Measurements from ENCODE around the gene MTMR3. TPM values are rescaled to one million over a fixed set of nuclear protein-coding genes. Genes with fewer than 3 reads are reported as not detected.

The MTMR3 gene
- total RNA-seq, 2 experiments from 2014 or later = 57.8 to 60.6 TPM

GRCh38 chr22:29997107-29997506 is 114.1 kb downstream of the MTMR3 start:
- Mint-ChIP-seq H3K36me3 (ENCODE audit: low read depth) (peaks cover 72% of the 10 kb centered on the region), H3K9me3 (no peaks in the 10 kb centered on the region)
- CTCF ChIA-PET = interaction anchor here (3.3 kb wide), 1 partner anchor 8 kb away, joined by 23 read pairs; no protein-coding TSS in a partner anchor

GRCh38 chr22:29997516-29997915 is 114.5 kb downstream of the MTMR3 start:
- Mint-ChIP-seq H3K27ac (no peak overlapping the region), H3K36me3 (ENCODE audit: low read depth) (peaks cover 72% of the 10 kb centered on the region), H3K4me1 (ENCODE audit: low read depth) (peaks cover 4% of the 10 kb centered on the region), H3K9me3 (no peaks in the 10 kb centered on the region), H3K27me3 (no peaks in the 10 kb centered on the region), H3K4me3 (no peak overlapping the region)
- Histone ChIP-seq H3K9me3 (ENCODE audit: control insufficient read depth in 1 of 2, insufficient read depth in 1 of 2, low read length in 2 of 2) (no peaks in the 10 kb centered on the region), H3K27me3 (ENCODE audit: control insufficient read depth in 1 of 2, insufficient read depth in 2 of 2, low read length in 2 of 2) (no peaks in the 10 kb centered on the region), H3K4me3 (ENCODE audit: low read length) (no peak overlapping the region), H3K36me3 (ENCODE audit: insufficient read depth, low read length) (peaks cover 30% of the 10 kb centered on the region), H3K4me1 (ENCODE audit: insufficient read depth, low read length) (no peaks in the 10 kb centered on the region), H3K27ac (ENCODE audit: low read depth in 1 of 2, low read length in 2 of 2) (no peak overlapping the region)
- no peak for ATAC-seq (ENCODE audit: poor library complexity)
- CTCF ChIA-PET = interaction anchor here (3.3 kb wide), 1 partner anchor 8 kb away, joined by 23 read pairs; no protein-coding TSS in a partner anchor
- intact Hi-C loops (cut with DNase I, micrococcal nuclease) = no loop called here
- POLR2A ChIA-PET = no interaction called here
- DNase-seq = no peak
- no peak for TF ChIP-seq CTCF (IDR thresholded peaks at IDR 0.05)

More at GRCh38 chr22:29997107-29997506, 114.1 kb downstream of the MTMR3 start:
- Mint-ChIP-seq H3K27ac (no peak overlapping the region), H3K4me1 (ENCODE audit: low read depth) (peaks cover 4% of the 10 kb centered on the region), H3K27me3 (no peaks in the 10 kb centered on the region), H3K4me3 (no peak overlapping the region)
- POLR2A ChIA-PET = no interaction called here
- intact Hi-C loops (cut with DNase I, micrococcal nuclease) = no loop called here
- Histone ChIP-seq H3K27ac (ENCODE audit: low read depth in 1 of 2, low read length in 2 of 2) (no peak overlapping the region), H3K36me3 (ENCODE audit: insufficient read depth, low read length) (peaks cover 31% of the 10 kb centered on the region), H3K4me1 (ENCODE audit: insufficient read depth, low read length) (no peaks in the 10 kb centered on the region), H3K4me3 (ENCODE audit: low read length) (no peak overlapping the region), H3K9me3 (ENCODE audit: control insufficient read depth in 1 of 2, insufficient read depth in 1 of 2, low read length in 2 of 2) (no peaks in the 10 kb centered on the region), H3K27me3 (ENCODE audit: control insufficient read depth in 1 of 2, insufficient read depth in 2 of 2, low read length in 2 of 2) (no peaks in the 10 kb centered on the region)
- no peak for TF ChIP-seq CTCF (IDR thresholded peaks at IDR 0.05)
- ATAC-seq (ENCODE audit: poor library complexity) = no peak
- no peak for DNase-seq

- Mint-ChIP-seq H3K9me3 (no peaks in the 10 kb centered on the region), H3K4me3 (no peak overlapping the region), H3K4me1 (ENCODE audit: low read depth) (no peaks in the 10 kb centered on the region), H3K27me3 (no peaks in the 10 kb centered on the region), H3K27ac (peak overlapping the region; percentile 24), H3K36me3 (ENCODE audit: low read depth) (peaks cover 70% of the 10 kb centered on the region)
- Histone ChIP-seq H3K27me3 (ENCODE audit: control insufficient read depth in 1 of 2, insufficient read depth in 2 of 2, low read length in 2 of 2) (no peaks in the 10 kb centered on the region), H3K4me1 (ENCODE audit: insufficient read depth, low read length) (no peaks in the 10 kb centered on the region), H3K9me3 (ENCODE audit: control insufficient read depth in 1 of 2, insufficient read depth in 1 of 2, low read length in 2 of 2) (no peaks in the 10 kb centered on the region), H3K4me3 (ENCODE audit: low read length) (no peak overlapping the region), H3K27ac (ENCODE audit: low read depth in 1 of 2, low read length in 2 of 2) (no peak overlapping the region), H3K36me3 (ENCODE audit: insufficient read depth, low read length) (peaks cover 31% of the 10 kb centered on the region)
- no peak for TF ChIP-seq CTCF (IDR thresholded peaks at IDR 0.05)
- CTCF ChIA-PET = no interaction called here
- ATAC-seq (ENCODE audit: poor library complexity) (no peak), DNase-seq (peak in 2 of 14 experiments; percentile 9 to 24)
- intact Hi-C loops (cut with DNase I, micrococcal nuclease) = no loop called here
- POLR2A ChIA-PET = no interaction called here
Observed at GRCh38 chr22:29998627-29999384, 115.8 kb downstream of the MTMR3 start.

Data from CD4-positive, alpha-beta T cell (primary cell).